ENCODE results near the gene MOB3B. TPM values are rescaled to one million over a fixed set of nuclear protein-coding genes. Genes with fewer than 3 reads are reported as not detected.

The MOB3B gene
- total and polyA plus RNA-seq, 10 of the 15 experiments (the other 5 are each of a cell fraction or from before 2014, with no cell fraction given) = 0.44 to 2.7 (median 0.91) TPM

GRCh38 chr9:27572918-27573633 is 43.5 kb upstream of the MOB3B start, which contains the start of gene C9orf72:
C9orf72 (minus strand) TSS chr9:27573481; CDS start chr9:27567120, 6,361 bp downstream.
- H3K4me1 ChIP-seq (ENCODE audit: control insufficient read depth, insufficient read depth, low read length) = peaks cover 4% of the 10 kb centered on the region; the same call in 1 of the 2 replicates
- POLR2A ChIA-PET = interaction anchor here (0.7 to 1.6 kb wide), 6 partner anchors 9 to 194 kb away, joined by 3 to 7 read pairs (median 3); no protein-coding TSS in a partner anchor
- no peaks in the 10 kb centered on the region for H3K79me2 ChIP-seq (ENCODE audit: control insufficient read depth, insufficient read depth, low read length)
- no peaks in the 10 kb centered on the region for H3K36me3 ChIP-seq (ENCODE audit: control insufficient read depth in 2 of 2, insufficient read depth in 2 of 2, low read length in 1 of 2)
- peak within 1 kb of the TSS; percentile 69 for H3K9ac ChIP-seq (ENCODE audit: control insufficient read depth, insufficient read depth, low read length)
- H3K27me3 ChIP-seq (replicated peaks in 1 of 2; ENCODE audit: control insufficient read depth in 2 of 2, insufficient read depth in 2 of 2, low read length in 1 of 2) = no peaks in the 10 kb centered on the region
- peak within 1 kb of the TSS; percentile 74 for H3K27ac ChIP-seq (ENCODE audit: control insufficient read depth, insufficient read depth)
- FAIRE-seq = no peak
- RAD21 ChIA-PET (ENCODE audit: unreplicated experiment) = interaction anchor here (1.5 kb wide), 1 partner anchor 35 kb away, joined by 4 read pairs; no protein-coding TSS in a partner anchor
- no peaks in the 10 kb centered on the region for H4K20me1 ChIP-seq (ENCODE audit: control insufficient read depth, insufficient read depth)
- H3K4me3 ChIP-seq = peak within 1 kb of the TSS; percentile 94
- no TSS peak for BruUV-seq (replicated peaks)
- H3K4me2 ChIP-seq (ENCODE audit: control insufficient read depth, insufficient read depth) = peak within 1 kb of the TSS; percentile 78
- CTCF ChIA-PET = interaction anchor here (1.0 kb wide), 1 partner anchor 34 kb away, joined by 4 read pairs; no protein-coding TSS in a partner anchor
- intact Hi-C loops (cut with micrococcal nuclease; ENCODE audit: unreplicated experiment) (no loop called here), in situ Hi-C loops (cut with MboI) (no loop called here)
- H3K9me3 ChIP-seq (replicated peaks; ENCODE audit: control insufficient read depth, insufficient read depth, low read length) = no peaks in the 10 kb centered on the region; the same call in 2 of the 3 replicates
- 1% methylated on average over 40 of the region's 72 CpGs for WGBS (ENCODE audit: insufficient coverage, insufficient replicate concordance, low lambda C conversion rate, missing lambda C conversion rate)
- H2AFZ ChIP-seq (ENCODE audit: control insufficient read depth, low read depth, low read length) = peak within 1 kb of the TSS; percentile 98
- DNase-seq (ENCODE audit: low read depth, low spot score) = no peak
- ATAC-seq = peak; percentile 90
- SMC1A ChIA-PET (ENCODE audit: uncharacterized antibody, unreplicated experiment) = interaction anchor here (0.5 to 2.6 kb wide), 5 partner anchors 12 to 224 kb away, joined by 3 to 15 read pairs (median 3); no protein-coding TSS in a partner anchor
- TF ChIP-seq TBL1XR1 (IDR thresholded peaks at IDR 0.05; ENCODE audit: low read depth, low read length) (no peak), EGR1 (IDR thresholded peaks at IDR 0.05; ENCODE audit: borderline replicate concordance in 1 of 2, low read depth in 2 of 2, low read length in 2 of 2) (peak in 1 of 2 experiments; percentile 97; a peak in 2 of 3 replicates), CTCF (IDR thresholded peaks at IDR 0.05 in 2 of 3, conservative IDR thresholded peaks at IDR 0.05 in 1 of 3; ENCODE audit: control insufficient read depth in 2 of 3, extremely low read depth in 1 of 3, insufficient read depth in 1 of 3, low read depth in 3 of 3, low read length in 3 of 3) (no peak), CHD4 (IDR thresholded peaks at IDR 0.05) (no peak), USF1 (IDR thresholded peaks at IDR 0.05; ENCODE audit: borderline replicate concordance, extremely low read length, insufficient read depth, low read depth, low read length) (no peak), NKRF (conservative IDR thresholded peaks at IDR 0.05) (peak; percentile 58; the same call in 1 of the 2 replicates), CHD2 (IDR thresholded peaks at IDR 0.05; ENCODE audit: borderline replicate concordance, low read depth, low read length) (no peak), TAF1 (IDR thresholded peaks at IDR 0.05; ENCODE audit: borderline replicate concordance, low read depth, low read length) (0 out of 2 replicates have a peak, but pooled peaks have one; percentile 35), BCL11A (IDR thresholded peaks at IDR 0.05; ENCODE audit: low read depth, low read length) (0 out of 2 replicates have a peak, but pooled peaks have one; percentile 21), KLF5 (IDR thresholded peaks at IDR 0.05; ENCODE audit: partially characterized antibody) (no peak), PAX5 (IDR thresholded peaks at IDR 0.05; ENCODE audit: borderline replicate concordance, low read depth, low read length) (0 out of 2 replicates have a peak, but pooled peaks have one; percentile 22), EZH2 (IDR thresholded peaks at IDR 0.05; ENCODE audit: borderline replicate concordance, control insufficient read depth, low read depth, low read length) (no peak), EED (IDR thresholded peaks at IDR 0.05; ENCODE audit: low read depth) (peak; percentile 26; the same call in 1 of the 2 replicates), NFXL1 (IDR thresholded peaks at IDR 0.05; ENCODE audit: borderline replicate concordance) (no peak), POLR2A (IDR thresholded peaks at IDR 0.05; ENCODE audit: low read depth, low read length) (peak; percentile 73), STAT1 (conservative IDR thresholded peaks at IDR 0.05) (no peak)

Data from GM12878 (cell line).